BE2C (cell line): ENCODE data around the gene MAGI2.

ENCODE experiments used
- DNase-seq: peaks from one replicate; pipeline ENCODE4 v3.0.0-alpha.2; 2020
- H3K27me3 ChIP-seq: fragments of 250-450 bp; sonication (Bioruptor Pico); 2 replicates; pipeline ENCODE4 v1.5.1; 2020; ENCODE audit warnings: mild to moderate bottlenecking
- H3K36me3 ChIP-seq: fragments of 250-450 bp; sonication (Bioruptor Pico); 2 replicates; pipeline ENCODE4 v1.5.1; 2020; ENCODE audit warnings: mild to moderate bottlenecking
- H3K4me1 ChIP-seq: fragments of 250-450 bp; sonication (Bioruptor Pico); 2 replicates; pipeline ENCODE4 v1.5.1; 2020
- H3K4me3 ChIP-seq: 2 replicates; pipeline ENCODE4 v1.5.1; 2011; ENCODE audit warnings: low read depth, low read length
- H3K9me3 ChIP-seq: fragments of 250-450 bp; sonication (Bioruptor Pico); 2 replicates; pipeline ENCODE4 v1.5.1; 2020
- TF ChIP-seq, protein P1 (sequence below): IDR thresholded peaks from 2 replicates; pipeline ENCODE4 v1.5.1; 2012; ENCODE audit warnings: mild to moderate bottlenecking, low read depth, low read length

Gene MAGI2

DNA sequence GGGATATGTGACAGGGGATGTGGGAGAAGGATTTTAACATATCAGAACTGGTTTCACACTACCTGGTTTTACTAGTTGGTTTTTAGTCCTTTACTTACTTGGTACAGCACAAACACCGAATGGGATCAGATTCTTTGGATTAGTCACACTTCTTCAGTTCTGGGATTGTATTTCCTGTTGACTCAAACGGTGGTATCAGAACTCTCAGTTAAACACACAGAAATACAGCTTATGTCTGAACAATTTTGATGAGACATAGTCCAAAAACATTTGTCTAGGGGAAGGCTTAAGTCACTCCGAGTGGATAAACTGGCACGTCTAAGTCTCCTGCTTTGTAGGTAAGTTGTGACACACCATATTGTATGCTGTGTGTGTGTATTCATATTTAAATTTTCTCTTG is 1174.4 kb downstream of the MAGI2 start:
- TF ChIP-seq, protein P1, sequence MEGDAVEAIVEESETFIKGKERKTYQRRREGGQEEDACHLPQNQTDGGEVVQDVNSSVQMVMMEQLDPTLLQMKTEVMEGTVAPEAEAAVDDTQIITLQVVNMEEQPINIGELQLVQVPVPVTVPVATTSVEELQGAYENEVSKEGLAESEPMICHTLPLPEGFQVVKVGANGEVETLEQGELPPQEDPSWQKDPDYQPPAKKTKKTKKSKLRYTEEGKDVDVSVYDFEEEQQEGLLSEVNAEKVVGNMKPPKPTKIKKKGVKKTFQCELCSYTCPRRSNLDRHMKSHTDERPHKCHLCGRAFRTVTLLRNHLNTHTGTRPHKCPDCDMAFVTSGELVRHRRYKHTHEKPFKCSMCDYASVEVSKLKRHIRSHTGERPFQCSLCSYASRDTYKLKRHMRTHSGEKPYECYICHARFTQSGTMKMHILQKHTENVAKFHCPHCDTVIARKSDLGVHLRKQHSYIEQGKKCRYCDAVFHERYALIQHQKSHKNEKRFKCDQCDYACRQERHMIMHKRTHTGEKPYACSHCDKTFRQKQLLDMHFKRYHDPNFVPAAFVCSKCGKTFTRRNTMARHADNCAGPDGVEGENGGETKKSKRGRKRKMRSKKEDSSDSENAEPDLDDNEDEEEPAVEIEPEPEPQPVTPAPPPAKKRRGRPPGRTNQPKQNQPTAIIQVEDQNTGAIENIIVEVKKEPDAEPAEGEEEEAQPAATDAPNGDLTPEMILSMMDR, result no peak
- Histone ChIP-seq H3K4me3 (no peak overlapping the region), H3K36me3 (no peaks in the 10 kb centered on the region), H3K27me3 (0 out of 2 replicates have a peak, but pooled peaks cover 3% of the 10 kb centered on the region), H3K4me1 (no peaks in the 10 kb centered on the region), H3K9me3 (no peaks in the 10 kb centered on the region)
- DNase-seq, result no peak

DNA sequence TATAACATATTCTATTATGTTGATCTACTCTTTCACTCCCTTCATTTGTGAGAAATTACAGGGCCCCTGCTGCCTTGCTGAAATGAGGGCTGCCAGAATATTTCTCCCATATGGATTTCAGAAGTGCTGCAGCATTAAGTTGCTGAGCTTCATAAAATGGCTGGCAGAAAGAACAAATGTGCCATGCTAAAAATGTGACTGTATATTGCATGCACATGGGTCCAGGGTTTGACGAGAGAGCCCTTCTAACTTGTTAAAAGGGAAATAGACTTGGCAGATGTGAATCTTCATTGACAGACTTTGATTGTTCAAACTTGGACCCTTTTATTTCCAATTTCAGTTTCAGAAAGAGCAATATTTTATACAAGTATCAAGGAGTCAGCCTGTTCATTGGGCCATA is 1186.3 kb downstream of the MAGI2 start:
- TF ChIP-seq, protein P1, result no peak
- Histone ChIP-seq H3K27me3 (peaks cover 13% of the 10 kb centered on the region), H3K4me3 (no peak overlapping the region), H3K36me3 (no peaks in the 10 kb centered on the region), H3K9me3 (no peaks in the 10 kb centered on the region), H3K4me1 (no peaks in the 10 kb centered on the region)
- no peak for DNase-seq

DNA sequence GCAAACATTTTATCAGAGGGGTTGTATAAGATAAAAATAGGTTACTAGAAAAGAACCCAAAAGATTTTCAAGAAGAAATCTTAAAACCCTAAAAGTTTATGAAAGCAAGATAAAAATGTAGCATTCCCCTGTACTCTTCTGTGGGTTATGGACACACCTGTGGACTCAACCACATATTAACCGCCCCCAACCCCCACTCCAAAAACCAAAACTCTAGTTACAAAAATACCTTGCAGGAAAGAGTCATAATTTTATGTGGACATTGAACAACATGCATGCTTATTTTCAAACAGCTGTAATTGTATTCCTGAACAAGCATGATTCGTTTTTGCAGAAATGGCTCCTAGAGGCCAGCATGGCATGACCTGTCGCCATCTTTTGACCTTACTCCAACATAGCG is 1188.0 kb downstream of the MAGI2 start:
- no peak overlapping the region for H3K4me3 ChIP-seq
- TF ChIP-seq, protein P1, result no peak
- peaks cover 13% of the 10 kb centered on the region for H3K27me3 ChIP-seq
- no peaks in the 10 kb centered on the region for H3K36me3 ChIP-seq
- no peaks in the 10 kb centered on the region for H3K4me1 ChIP-seq
- H3K9me3 ChIP-seq, result no peaks in the 10 kb centered on the region
- DNase-seq, result no peak

DNA sequence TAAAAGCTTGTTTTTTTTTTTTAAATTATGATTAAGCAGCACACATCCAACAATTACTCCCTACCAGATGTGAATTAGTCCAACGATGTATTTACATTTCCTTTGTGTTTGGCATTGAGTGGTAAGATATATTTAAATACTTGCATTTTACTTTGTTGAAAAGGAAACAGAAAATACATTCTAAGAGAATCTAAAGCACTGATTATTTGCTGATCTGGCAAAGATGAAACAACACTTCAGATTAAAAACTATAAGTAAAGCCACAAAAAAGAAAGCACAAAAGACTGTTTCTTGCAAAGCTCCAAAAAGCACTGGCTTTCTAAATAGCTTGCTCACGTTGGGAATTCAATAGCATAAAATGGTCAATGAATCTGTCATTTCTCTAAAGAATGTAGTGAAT is 1188.4 kb downstream of the MAGI2 start:
- Histone ChIP-seq H3K4me1 (no peaks in the 10 kb centered on the region), H3K27me3 (peaks cover 13% of the 10 kb centered on the region), H3K9me3 (no peaks in the 10 kb centered on the region), H3K4me3 (no peak overlapping the region), H3K36me3 (no peaks in the 10 kb centered on the region)
- no peak for DNase-seq
- TF ChIP-seq, protein P1, result no peak

DNA sequence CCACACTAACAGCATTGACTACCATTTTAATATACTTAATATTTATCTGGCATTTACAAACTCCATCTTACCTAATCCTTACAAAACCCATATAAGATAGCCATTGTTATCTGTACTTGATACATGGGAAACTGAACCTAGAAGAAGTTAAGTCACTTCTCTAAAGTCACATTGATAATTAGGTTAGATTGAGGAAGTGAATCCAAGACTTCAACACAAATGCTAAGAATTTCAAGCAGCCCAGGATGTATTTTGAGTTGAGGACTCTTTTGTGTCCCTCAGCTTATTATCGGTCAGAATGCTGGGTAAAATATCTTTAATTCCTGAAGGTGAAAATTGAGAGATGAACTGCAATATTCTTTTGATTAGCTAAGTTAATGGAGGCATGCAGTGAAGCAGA is 1189.4 kb downstream of the MAGI2 start:
- Histone ChIP-seq H3K4me1 (no peaks in the 10 kb centered on the region), H3K4me3 (no peak overlapping the region)
- DNase-seq, result no peak

DNA sequence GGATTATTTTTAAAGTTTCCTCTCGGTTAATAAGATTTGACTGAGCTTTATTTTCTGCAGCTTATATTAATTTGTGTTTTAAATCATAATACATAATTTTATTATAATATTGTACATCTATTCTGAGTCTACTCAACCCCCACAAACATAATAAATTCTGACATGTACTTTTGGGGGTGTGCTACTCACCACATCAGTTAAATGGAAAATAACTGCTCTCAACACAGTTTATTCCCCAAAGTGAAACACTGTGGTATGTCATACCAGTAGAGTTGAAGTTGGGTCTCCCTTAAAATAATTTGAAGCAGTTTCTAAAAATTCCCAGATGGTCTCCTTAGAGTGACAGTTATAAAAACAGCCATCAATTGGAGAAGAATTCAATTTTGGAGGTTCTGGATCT is 1191.7 kb downstream of the MAGI2 start:
- Histone ChIP-seq H3K4me3 (no peak overlapping the region), H3K9me3 (no peaks in the 10 kb centered on the region), H3K36me3 (no peaks in the 10 kb centered on the region), H3K27me3 (peaks cover 18% of the 10 kb centered on the region), H3K4me1 (no peaks in the 10 kb centered on the region)
- TF ChIP-seq, protein P1, result no peak
- DNase-seq, result no peak

More for the DNA sequence above, 1189.4 kb downstream of the MAGI2 start:
- H3K9me3 ChIP-seq, result no peaks in the 10 kb centered on the region
- TF ChIP-seq, protein P1, result no peak
- H3K36me3 ChIP-seq, result no peaks in the 10 kb centered on the region
- H3K27me3 ChIP-seq, result peaks cover 16% of the 10 kb centered on the region
